ENCODE results near the gene DACH2.

DACH2 gene

DNA sequence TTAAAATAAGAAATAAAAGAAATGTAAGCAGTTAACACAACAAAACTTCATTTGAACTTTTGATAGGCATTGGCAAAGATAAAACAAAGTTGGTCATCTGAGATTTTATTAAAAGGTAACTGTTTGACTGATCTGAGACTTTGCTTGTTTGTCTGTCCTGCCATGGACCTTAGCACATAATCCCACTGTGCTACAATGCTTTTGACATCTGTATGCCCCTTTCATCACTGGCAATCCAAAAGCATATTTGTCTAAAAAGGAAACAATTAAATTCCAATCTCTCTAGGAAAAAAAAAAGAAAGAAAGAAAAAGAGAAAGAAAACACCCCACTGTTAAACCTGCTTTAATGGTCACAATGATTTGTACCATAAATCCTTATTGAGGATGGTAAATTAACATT, 231.0 kb downstream of the DACH2 start:
- Histone ChIP-seq H3K9me3 (ENCODE audit: insufficient read depth, low read depth, low read length) (no peaks in the 10 kb centered on the region), H3K9me2 (replicated peaks; ENCODE audit: low read depth, low read length) (no peaks in the 10 kb centered on the region), H3K4me3 (ENCODE audit: low read length, poor library complexity, severe bottlenecking) (no peak overlapping the region), H3K27me3 (ENCODE audit: insufficient read depth, low read length, poor library complexity, severe bottlenecking) (no peaks in the 10 kb centered on the region), H2AFZ (ENCODE audit: low read length) (no peak overlapping the region), H3K79me2 (ENCODE audit: insufficient read depth, low read length) (no peaks in the 10 kb centered on the region), H3K4me2 (ENCODE audit: low read depth, low read length, poor library complexity, severe bottlenecking) (no peak overlapping the region), H3K4me1 (ENCODE audit: insufficient read depth, low read length, poor library complexity, severe bottlenecking) (no peaks in the 10 kb centered on the region), H3F3A (ENCODE audit: low read depth) (no peaks in the 10 kb centered on the region), H3K36me3 (ENCODE audit: insufficient read depth, low read length) (no peaks in the 10 kb centered on the region), H3K9ac (ENCODE audit: low read depth, low read length, poor library complexity, severe bottlenecking) (no peak overlapping the region), H4K20me1 (ENCODE audit: insufficient read depth, low read length, poor library complexity, severe bottlenecking) (no peaks in the 10 kb centered on the region)
- TF ChIP-seq, protein P1, sequence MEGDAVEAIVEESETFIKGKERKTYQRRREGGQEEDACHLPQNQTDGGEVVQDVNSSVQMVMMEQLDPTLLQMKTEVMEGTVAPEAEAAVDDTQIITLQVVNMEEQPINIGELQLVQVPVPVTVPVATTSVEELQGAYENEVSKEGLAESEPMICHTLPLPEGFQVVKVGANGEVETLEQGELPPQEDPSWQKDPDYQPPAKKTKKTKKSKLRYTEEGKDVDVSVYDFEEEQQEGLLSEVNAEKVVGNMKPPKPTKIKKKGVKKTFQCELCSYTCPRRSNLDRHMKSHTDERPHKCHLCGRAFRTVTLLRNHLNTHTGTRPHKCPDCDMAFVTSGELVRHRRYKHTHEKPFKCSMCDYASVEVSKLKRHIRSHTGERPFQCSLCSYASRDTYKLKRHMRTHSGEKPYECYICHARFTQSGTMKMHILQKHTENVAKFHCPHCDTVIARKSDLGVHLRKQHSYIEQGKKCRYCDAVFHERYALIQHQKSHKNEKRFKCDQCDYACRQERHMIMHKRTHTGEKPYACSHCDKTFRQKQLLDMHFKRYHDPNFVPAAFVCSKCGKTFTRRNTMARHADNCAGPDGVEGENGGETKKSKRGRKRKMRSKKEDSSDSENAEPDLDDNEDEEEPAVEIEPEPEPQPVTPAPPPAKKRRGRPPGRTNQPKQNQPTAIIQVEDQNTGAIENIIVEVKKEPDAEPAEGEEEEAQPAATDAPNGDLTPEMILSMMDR (conservative IDR thresholded peaks at IDR 0.05; ENCODE audit: low read length): no peak
- no peak for TF ChIP-seq EZH2phosphoT487 (IDR thresholded peaks at IDR 0.05; ENCODE audit: borderline replicate concordance)

DNA sequence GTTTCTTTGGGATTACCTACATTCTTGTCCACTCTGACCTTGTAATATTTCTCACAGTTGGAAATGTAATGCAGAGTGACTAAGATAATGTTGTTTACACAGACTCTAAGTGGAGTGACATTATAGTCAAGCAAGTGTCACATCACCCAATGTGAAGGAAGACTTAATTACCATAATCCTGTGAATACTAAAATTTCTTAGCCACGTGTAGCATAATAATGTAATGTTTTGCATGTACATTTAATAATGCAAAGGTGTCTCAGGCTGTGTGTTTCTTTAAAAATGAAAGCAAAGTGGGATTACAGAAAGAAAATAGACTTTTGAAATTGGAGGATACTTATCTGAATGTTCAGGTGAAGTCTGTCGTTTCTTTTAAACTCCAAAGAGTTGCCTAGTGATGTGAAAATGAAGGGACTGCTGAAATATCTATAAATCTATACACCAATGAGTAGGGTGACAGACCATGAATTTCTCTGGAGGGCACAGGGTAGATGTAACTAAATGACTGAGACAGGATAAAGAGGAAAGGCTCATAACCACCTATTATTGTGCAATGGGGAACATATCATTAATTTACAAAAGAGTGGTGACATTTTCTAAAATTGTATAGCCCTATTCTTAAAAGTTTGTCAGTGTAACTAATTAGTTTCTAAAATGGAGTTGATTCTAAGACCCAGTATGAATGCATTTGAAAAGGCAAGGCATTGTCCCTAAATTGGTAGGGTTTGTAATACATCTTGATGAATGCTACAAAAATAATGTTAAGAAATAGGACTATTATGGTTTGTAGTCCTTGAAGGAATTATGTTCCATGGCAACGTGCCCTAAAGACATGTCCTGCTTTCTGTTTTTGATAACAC, 235.7 kb downstream of the DACH2 start:
- Histone ChIP-seq H3K4me2 (ENCODE audit: low read depth, low read length, poor library complexity, severe bottlenecking) (no peak overlapping the region), H3K9me2 (replicated peaks; ENCODE audit: low read depth, low read length) (no peaks in the 10 kb centered on the region), H4K20me1 (ENCODE audit: insufficient read depth, low read length, poor library complexity, severe bottlenecking) (no peaks in the 10 kb centered on the region), H3K4me1 (ENCODE audit: insufficient read depth, low read length, poor library complexity, severe bottlenecking) (no peaks in the 10 kb centered on the region), H3F3A (ENCODE audit: low read depth) (no peaks in the 10 kb centered on the region), H3K79me2 (ENCODE audit: insufficient read depth, low read length) (no peaks in the 10 kb centered on the region), H2AFZ (ENCODE audit: low read length) (no peak overlapping the region), H3K27me3 (ENCODE audit: insufficient read depth, low read length, poor library complexity, severe bottlenecking) (no peaks in the 10 kb centered on the region), H3K9me3 (ENCODE audit: insufficient read depth, low read depth, low read length) (no peaks in the 10 kb centered on the region), H3K9ac (ENCODE audit: low read depth, low read length, poor library complexity, severe bottlenecking) (no peak overlapping the region), H3K36me3 (ENCODE audit: insufficient read depth, low read length) (no peaks in the 10 kb centered on the region), H3K4me3 (ENCODE audit: low read length, poor library complexity, severe bottlenecking) (no peak overlapping the region)
- TF ChIP-seq, protein P1 (conservative IDR thresholded peaks at IDR 0.05; ENCODE audit: low read length): no peak
- no peak for TF ChIP-seq EZH2phosphoT487 (IDR thresholded peaks at IDR 0.05; ENCODE audit: borderline replicate concordance)

DNA sequence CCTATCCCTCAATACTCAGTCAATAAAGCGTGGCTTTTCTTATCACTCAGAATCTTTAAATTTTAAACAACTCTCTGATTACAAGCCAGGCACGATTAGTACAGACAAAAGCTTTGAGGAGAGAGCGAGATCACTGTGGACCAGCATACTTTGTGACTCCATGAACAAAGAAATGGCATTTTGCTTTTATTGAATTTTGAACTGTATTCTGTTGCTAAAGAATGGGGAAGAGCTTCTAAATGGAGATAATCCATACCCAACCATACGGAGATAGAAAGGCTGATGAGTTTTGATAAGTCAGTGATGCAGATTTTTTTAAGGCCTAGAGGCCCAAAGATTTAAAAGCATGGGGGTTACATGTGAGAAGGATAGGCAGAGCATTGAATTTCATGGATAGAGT, 259.1 kb downstream of the DACH2 start:
- TF ChIP-seq EZH2phosphoT487 (IDR thresholded peaks at IDR 0.05; ENCODE audit: borderline replicate concordance): no peak
- TF ChIP-seq, protein P1 (conservative IDR thresholded peaks at IDR 0.05; ENCODE audit: low read length): no peak
- H3F3A ChIP-seq (ENCODE audit: low read depth): no peaks in the 10 kb centered on the region

More for the DNA sequence above, 259.1 kb downstream of the DACH2 start:
- no peaks in the 10 kb centered on the region for H3K27me3 ChIP-seq (ENCODE audit: insufficient read depth, low read length, poor library complexity, severe bottlenecking)
- H3K9me2 ChIP-seq (replicated peaks; ENCODE audit: low read depth, low read length): no peaks in the 10 kb centered on the region
- H4K20me1 ChIP-seq (ENCODE audit: insufficient read depth, low read length, poor library complexity, severe bottlenecking): no peaks in the 10 kb centered on the region
- no peaks in the 10 kb centered on the region for H3K36me3 ChIP-seq (ENCODE audit: insufficient read depth, low read length)
- no peaks in the 10 kb centered on the region for H3K4me1 ChIP-seq (ENCODE audit: insufficient read depth, low read length, poor library complexity, severe bottlenecking)
- H3K9me3 ChIP-seq (ENCODE audit: insufficient read depth, low read depth, low read length): no peaks in the 10 kb centered on the region
- no peak overlapping the region for H3K9ac ChIP-seq (ENCODE audit: low read depth, low read length, poor library complexity, severe bottlenecking)
- H3K4me3 ChIP-seq (ENCODE audit: low read length, poor library complexity, severe bottlenecking): no peak overlapping the region
- no peak overlapping the region for H2AFZ ChIP-seq (ENCODE audit: low read length)
- H3K4me2 ChIP-seq (ENCODE audit: low read depth, low read length, poor library complexity, severe bottlenecking): no peak overlapping the region
- no peaks in the 10 kb centered on the region for H3K79me2 ChIP-seq (ENCODE audit: insufficient read depth, low read length)

Data from Loucy (cell line).